Measurements from ENCODE around the gene PCDH19.

The PCDH19 gene

GRCh38 chrX:100296183-100296753, 113.8 kb downstream of the PCDH19 start:
- DNase-seq = no peak

GRCh38 chrX:100294965-100295364, 115.1 kb downstream of the PCDH19 start:
- no peak for DNase-seq

GRCh38 chrX:100289066-100289558, 121.0 kb downstream of the PCDH19 start:
- DNase-seq = no peak

- DNase-seq = no peak
These were observed 132.8 kb downstream of the PCDH19 start for GRCh38 chrX:100277231-100277630.

- DNase-seq = no peak
These were observed 135.2 kb downstream of the PCDH19 start for GRCh38 chrX:100274916-100275315.

- DNase-seq = no peak
These were observed 144.9 kb downstream of the PCDH19 start for GRCh38 chrX:100265179-100265578.

- DNase-seq = no peak
These were observed 145.9 kb downstream of the PCDH19 start for GRCh38 chrX:100264200-100264599.

GRCh38 chrX:100263650-100264049, 146.4 kb downstream of the PCDH19 start:
- DNase-seq = no peak

- DNase-seq = no peak
These were observed 161.1 kb downstream of the PCDH19 start for GRCh38 chrX:100248885-100249493.

GRCh38 chrX:100247826-100248225, 162.2 kb downstream of the PCDH19 start:
- no peak for DNase-seq

GRCh38 chrX:100244681-100245080, 165.4 kb downstream of the PCDH19 start:
- DNase-seq = no peak
